Measurements from ENCODE around the gene SLC25A21.

The SLC25A21 gene

GRCh38 chr14:37048666-37049071 is 123.7 kb downstream of the SLC25A21 start:
- in situ Hi-C loops (cut with HindIII; ENCODE audit: low sequenced_read_pairs) = no loop called here

GRCh38 chr14:37047996-37048395 is 124.4 kb downstream of the SLC25A21 start:
- in situ Hi-C loops (cut with HindIII; ENCODE audit: low sequenced_read_pairs) = no loop called here

- in situ Hi-C loops (cut with HindIII; ENCODE audit: low sequenced_read_pairs) = no loop called here
Observed at GRCh38 chr14:37047226-37047625, 125.2 kb downstream of the SLC25A21 start.

GRCh38 chr14:37046815-37047214 is 125.6 kb downstream of the SLC25A21 start:
- in situ Hi-C loops (cut with HindIII; ENCODE audit: low sequenced_read_pairs) = no loop called here

GRCh38 chr14:37045340-37046061 is 126.9 kb downstream of the SLC25A21 start:
- in situ Hi-C loops (cut with HindIII; ENCODE audit: low sequenced_read_pairs) = no loop called here

GRCh38 chr14:37037636-37038387 is 134.6 kb downstream of the SLC25A21 start:
- in situ Hi-C loops (cut with HindIII; ENCODE audit: low sequenced_read_pairs) = no loop called here

GRCh38 chr14:37036669-37037341 is 135.6 kb downstream of the SLC25A21 start:
- in situ Hi-C loops (cut with HindIII; ENCODE audit: low sequenced_read_pairs) = no loop called here

- in situ Hi-C loops (cut with HindIII; ENCODE audit: low sequenced_read_pairs) = no loop called here
Observed at GRCh38 chr14:37035401-37035800, 137.0 kb downstream of the SLC25A21 start.

GRCh38 chr14:37034410-37035285 is 137.8 kb downstream of the SLC25A21 start:
- in situ Hi-C loops (cut with HindIII; ENCODE audit: low sequenced_read_pairs) = no loop called here

- in situ Hi-C loops (cut with HindIII; ENCODE audit: low sequenced_read_pairs) = no loop called here
Observed at GRCh38 chr14:37032863-37033262, 139.5 kb downstream of the SLC25A21 start.

- in situ Hi-C loops (cut with HindIII; ENCODE audit: low sequenced_read_pairs) = no loop called here
Observed at GRCh38 chr14:37027188-37027824, 145.1 kb downstream of the SLC25A21 start.

- in situ Hi-C loops (cut with HindIII; ENCODE audit: low sequenced_read_pairs) = no loop called here
Observed at GRCh38 chr14:37023875-37024565, 148.4 kb downstream of the SLC25A21 start.

GRCh38 chr14:37021390-37021789 is 151.0 kb downstream of the SLC25A21 start:
- in situ Hi-C loops (cut with HindIII; ENCODE audit: low sequenced_read_pairs) = no loop called here

GRCh38 chr14:37019488-37019887 is 152.9 kb downstream of the SLC25A21 start:
- in situ Hi-C loops (cut with HindIII; ENCODE audit: low sequenced_read_pairs) = no loop called here

GRCh38 chr14:37018571-37019240 is 153.7 kb downstream of the SLC25A21 start:
- in situ Hi-C loops (cut with HindIII; ENCODE audit: low sequenced_read_pairs) = no loop called here

- in situ Hi-C loops (cut with HindIII; ENCODE audit: low sequenced_read_pairs) = no loop called here
Observed at GRCh38 chr14:37013078-37013477, 159.3 kb downstream of the SLC25A21 start.

- in situ Hi-C loops (cut with HindIII; ENCODE audit: low sequenced_read_pairs) = no loop called here
Observed at GRCh38 chr14:36998686-36999085, 173.7 kb downstream of the SLC25A21 start.

GRCh38 chr14:36997843-36998242 is 174.6 kb downstream of the SLC25A21 start:
- in situ Hi-C loops (cut with HindIII; ENCODE audit: low sequenced_read_pairs) = no loop called here

Measured in DLD1 (cell line).